Measurements from ENCODE around the gene ARCN1.

ARCN1 gene

GRCh38 chr11:118612378-118612777, 40.2 kb downstream of the ARCN1 start:
- no peak for DNase-seq (ENCODE audit: low spot score)
- in situ Hi-C loops (cut with MboI; ENCODE audit: low pct_unique_long_range_greater_than_20kb, low sequenced_read_pairs, unreplicated experiment) = no loop called here
- no peak for TF ChIP-seq CTCF (IDR thresholded peaks at IDR 0.05; ENCODE audit: extremely low read depth, insufficient read depth, missing control alignments)

- no peak for TF ChIP-seq CTCF (IDR thresholded peaks at IDR 0.05; ENCODE audit: extremely low read depth, insufficient read depth, missing control alignments)
- DNase-seq (ENCODE audit: low spot score) = no peak
- in situ Hi-C loops (cut with MboI; ENCODE audit: low pct_unique_long_range_greater_than_20kb, low sequenced_read_pairs, unreplicated experiment) = no loop called here
These were observed 42.3 kb downstream of the ARCN1 start for GRCh38 chr11:118614511-118614910.

GRCh38 chr11:118615282-118615975, 43.2 kb downstream of the ARCN1 start:
- no peak for DNase-seq (ENCODE audit: low spot score)
- in situ Hi-C loops (cut with MboI; ENCODE audit: low pct_unique_long_range_greater_than_20kb, low sequenced_read_pairs, unreplicated experiment) = no loop called here

GRCh38 chr11:118615976-118616371, 43.8 kb downstream of the ARCN1 start:
- in situ Hi-C loops (cut with MboI; ENCODE audit: low pct_unique_long_range_greater_than_20kb, low sequenced_read_pairs, unreplicated experiment) = no loop called here
- DNase-seq (ENCODE audit: low spot score) = no peak
- TF ChIP-seq CTCF (IDR thresholded peaks at IDR 0.05; ENCODE audit: extremely low read depth, insufficient read depth, missing control alignments) = no peak

More at GRCh38 chr11:118615282-118615975, 43.2 kb downstream of the ARCN1 start:
- TF ChIP-seq CTCF (IDR thresholded peaks at IDR 0.05; ENCODE audit: extremely low read depth, insufficient read depth, missing control alignments) = no peak

- TF ChIP-seq CTCF (IDR thresholded peaks at IDR 0.05; ENCODE audit: extremely low read depth, insufficient read depth, missing control alignments) = no peak
- in situ Hi-C loops (cut with MboI; ENCODE audit: low pct_unique_long_range_greater_than_20kb, low sequenced_read_pairs, unreplicated experiment) = no loop called here
- DNase-seq (ENCODE audit: low spot score) = no peak
These were observed 46.1 kb downstream of the ARCN1 start for GRCh38 chr11:118618115-118618990.

GRCh38 chr11:118618991-118619375, 46.8 kb downstream of the ARCN1 start:
- no peak for DNase-seq (ENCODE audit: low spot score)
- TF ChIP-seq CTCF (IDR thresholded peaks at IDR 0.05; ENCODE audit: extremely low read depth, insufficient read depth, missing control alignments) = no peak
- in situ Hi-C loops (cut with MboI; ENCODE audit: low pct_unique_long_range_greater_than_20kb, low sequenced_read_pairs, unreplicated experiment) = no loop called here

All from GM13977 (cell line).